ENCODE measurements around the gene ALK.

Gene ALK

GRCh38 chr2:29582062-29582461, 339.3 kb downstream of the ALK start:
- H3K4me3 ChIP-seq (ENCODE audit: low read depth, low read length), result no peak overlapping the region
- ChIA-PET CTCF (no interaction called here), POLR2A (no interaction called here)
- H3K36me3 ChIP-seq (ENCODE audit: control insufficient read depth in 2 of 2, insufficient read depth in 1 of 2, low read length in 2 of 2), result no peaks in the 10 kb centered on the region
- H3K27ac ChIP-seq (ENCODE audit: extremely low read depth, low read depth, low read length), result no peak overlapping the region
- no peak for TF ChIP-seq KLF7 (tag by site-specific recombination; IDR thresholded peaks at IDR 0.05; ENCODE audit: borderline replicate concordance)
- no peaks in the 10 kb centered on the region for H3K4me1 ChIP-seq (ENCODE audit: control insufficient read depth, insufficient read depth, low read length)
- H3K9me3 ChIP-seq (ENCODE audit: control insufficient read depth, insufficient read depth, low read depth, low read length), result no peaks in the 10 kb centered on the region

- CTCF ChIA-PET, result no interaction called here
- no peaks in the 10 kb centered on the region for H3K36me3 ChIP-seq (ENCODE audit: control insufficient read depth in 2 of 2, insufficient read depth in 1 of 2, low read length in 2 of 2)
- no peaks in the 10 kb centered on the region for H3K9me3 ChIP-seq (ENCODE audit: control insufficient read depth, insufficient read depth, low read depth, low read length)
- POLR2A ChIA-PET, result no interaction called here
- no peaks in the 10 kb centered on the region for H3K4me1 ChIP-seq (ENCODE audit: control insufficient read depth, insufficient read depth, low read length)
- TF ChIP-seq ZNF521 (tag by site-specific recombination; IDR thresholded peaks at IDR 0.05) (no peak), ZNF214 (tag by site-specific recombination; IDR thresholded peaks at IDR 0.05; ENCODE audit: borderline replicate concordance) (no peak), ZNF560 (tag by site-specific recombination; IDR thresholded peaks at IDR 0.05; ENCODE audit: borderline replicate concordance) (no peak), ZNF488 (tag by site-specific recombination; IDR thresholded peaks at IDR 0.05) (no peak), ZNF664 (tag by site-specific recombination; IDR thresholded peaks at IDR 0.05) (no peak), ZNF596 (tag by site-specific recombination; IDR thresholded peaks at IDR 0.05) (no peak)
- no peak overlapping the region for H3K27ac ChIP-seq (ENCODE audit: extremely low read depth, low read depth, low read length)
- H3K4me3 ChIP-seq (ENCODE audit: low read depth, low read length), result no peak overlapping the region
Measured at GRCh38 chr2:29580223-29580622, 341.2 kb downstream of the ALK start.

GRCh38 chr2:29579495-29580169, 341.8 kb downstream of the ALK start:
- CTCF ChIA-PET, result no interaction called here
- no peak overlapping the region for H3K27ac ChIP-seq (ENCODE audit: extremely low read depth, low read depth, low read length)
- POLR2A ChIA-PET, result no interaction called here
- H3K4me3 ChIP-seq (ENCODE audit: low read depth, low read length), result no peak overlapping the region
- no peaks in the 10 kb centered on the region for H3K4me1 ChIP-seq (ENCODE audit: control insufficient read depth, insufficient read depth, low read length)
- no peak for TF ChIP-seq ZNF23 (tag by site-specific recombination; IDR thresholded peaks at IDR 0.05; ENCODE audit: borderline replicate concordance)
- no peak for TF ChIP-seq ZEB2 (tag by site-specific recombination; IDR thresholded peaks at IDR 0.05)
- no peak for TF ChIP-seq HOXA7 (CRISPR knock-in tag; IDR thresholded peaks at IDR 0.05; ENCODE audit: borderline replicate concordance)
- TF ChIP-seq ZNF830 (tag by site-specific recombination; IDR thresholded peaks at IDR 0.05; ENCODE audit: low read depth), result no peak
- TF ChIP-seq ZNF423 (tag by site-specific recombination; IDR thresholded peaks at IDR 0.05), result no peak
- no peak for TF ChIP-seq ZNF214 (tag by site-specific recombination; IDR thresholded peaks at IDR 0.05; ENCODE audit: borderline replicate concordance)
- TF ChIP-seq ZNF157 (tag by site-specific recombination; IDR thresholded peaks at IDR 0.05), result no peak
- TF ChIP-seq ZNF112 (tag by site-specific recombination; IDR thresholded peaks at IDR 0.05), result no peak
- TF ChIP-seq ZNF571 (tag by site-specific recombination; IDR thresholded peaks at IDR 0.05), result no peak
- no peak for TF ChIP-seq ZNF404 (tag by site-specific recombination; IDR thresholded peaks at IDR 0.05)
- no peak for TF ChIP-seq ZSCAN18 (tag by site-specific recombination; IDR thresholded peaks at IDR 0.05)
- TF ChIP-seq ZNF362 (tag by site-specific recombination; IDR thresholded peaks at IDR 0.05), result no peak
- TF ChIP-seq ZBTB44 (tag by site-specific recombination; IDR thresholded peaks at IDR 0.05), result no peak
- TF ChIP-seq ZNF654 (tag by site-specific recombination; IDR thresholded peaks at IDR 0.05; ENCODE audit: low read depth), result no peak
- no peaks in the 10 kb centered on the region for H3K36me3 ChIP-seq (ENCODE audit: control insufficient read depth in 2 of 2, insufficient read depth in 1 of 2, low read length in 2 of 2)
- no peaks in the 10 kb centered on the region for H3K9me3 ChIP-seq (ENCODE audit: control insufficient read depth, insufficient read depth, low read depth, low read length)

All from HEK293 (cell line).